Fibroblast of skin of right quadriceps (primary cell): ENCODE data around the gene KCNQ1.

Experiments used
- DNase-seq: peaks from one replicate; pipeline ENCODE4 v3.0.0-alpha.2; 2013

KCNQ1 gene

DNA sequence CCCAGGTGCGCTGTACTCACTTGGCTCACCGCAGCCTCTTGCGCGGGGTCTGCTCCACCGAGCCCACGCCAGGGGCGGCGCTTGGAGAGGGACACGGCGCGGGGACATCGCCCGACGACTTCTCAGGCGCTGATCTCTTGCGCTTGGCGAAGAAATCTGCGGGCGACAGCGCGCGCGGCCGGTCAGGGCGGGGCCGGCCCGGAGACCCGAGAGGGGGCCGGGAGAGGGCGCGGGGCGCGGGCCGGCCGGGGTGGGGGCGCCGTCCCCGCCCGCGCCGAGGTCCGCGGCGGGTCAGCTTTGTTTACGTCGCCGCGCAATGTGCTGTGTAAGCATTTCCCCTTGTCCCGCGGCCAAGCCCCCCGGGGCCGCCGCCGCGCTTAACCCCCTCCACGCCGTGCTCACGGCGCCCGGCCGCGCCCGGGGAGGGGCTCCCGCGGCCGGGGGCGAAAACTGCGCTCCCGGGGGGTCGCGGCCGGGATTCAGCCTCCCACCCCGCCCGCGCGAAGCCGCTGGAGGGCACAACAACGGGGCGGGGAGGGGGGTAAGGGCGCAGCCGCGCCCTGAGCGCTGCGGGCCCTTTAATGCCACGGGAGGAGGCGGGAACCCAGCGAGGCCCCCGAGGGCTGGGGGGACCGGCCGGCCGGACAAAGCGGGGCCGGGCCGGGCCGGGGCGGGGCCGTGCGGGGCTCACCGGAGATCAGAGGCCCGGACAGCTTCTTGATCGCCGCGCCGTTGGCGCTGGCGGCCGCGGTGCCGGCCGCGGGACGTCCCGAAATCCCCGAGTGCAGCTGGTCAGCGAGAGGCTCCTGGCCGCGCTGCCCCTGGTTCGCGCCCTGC is 439.4 kb downstream of the KCNQ1 start:
- DNase-seq: no peak

DNA sequence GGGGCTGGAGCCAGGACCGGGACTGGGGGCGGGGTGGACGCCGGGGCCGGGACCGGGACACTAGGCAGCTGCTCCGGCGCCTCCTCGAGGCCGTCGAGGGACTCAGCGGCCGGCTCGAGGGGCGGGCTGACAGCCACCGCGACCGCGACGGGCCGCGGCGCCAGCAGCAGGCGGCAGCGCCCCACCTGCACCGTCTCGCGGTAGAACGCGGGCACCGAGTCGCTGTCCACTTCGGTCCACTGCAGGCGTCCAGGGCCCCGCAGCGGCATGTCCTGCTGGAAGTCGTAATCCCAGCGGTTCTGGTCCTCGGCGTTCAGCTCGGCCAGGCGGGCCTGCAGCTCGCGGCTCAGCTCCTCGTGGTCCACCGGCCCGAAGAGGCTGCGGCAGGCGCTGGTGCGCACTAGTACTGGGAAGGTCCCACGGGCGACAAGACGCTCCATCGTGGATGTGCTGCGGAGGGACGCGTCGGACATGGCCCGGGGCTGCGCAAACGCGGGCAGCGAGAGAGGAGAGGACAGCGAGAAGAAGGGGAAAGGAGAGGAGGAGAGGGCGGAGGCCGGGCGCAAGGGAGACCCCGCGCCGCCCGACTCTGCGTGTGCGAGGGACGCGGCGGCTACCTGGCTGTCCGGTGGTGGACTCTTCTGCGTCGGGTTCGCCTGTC is 440.3 kb downstream of the KCNQ1 start:
- DNase-seq: peak; percentile 56

DNA sequence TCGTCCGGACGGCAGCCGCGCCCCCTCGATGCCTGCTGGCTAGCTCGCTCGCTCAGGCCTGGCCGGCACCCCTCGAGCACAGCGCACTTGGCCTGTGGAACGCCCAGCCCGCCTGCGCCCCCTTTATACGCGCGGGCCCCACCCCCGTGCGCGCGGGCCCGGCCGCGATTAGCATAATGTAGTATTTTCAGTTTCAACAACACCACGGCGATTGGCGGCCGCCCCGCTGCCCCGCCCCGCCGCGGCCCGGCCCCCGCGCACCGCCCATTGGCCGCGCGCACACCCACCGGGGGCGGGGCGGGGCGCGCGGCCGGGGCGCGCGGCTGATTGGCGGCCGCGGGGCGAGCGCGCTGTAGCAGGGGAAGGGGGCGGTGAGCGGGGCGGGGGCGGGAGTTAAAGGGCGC is 440.9 kb downstream of the KCNQ1 start, which contains the start of gene CDKN1C:
Gene CDKN1C (minus strand): TSS at position 98 of the 404 bp plus-strand sequence. CDS start 319 bp downstream, outside the sequence.
- peak; percentile 86 for DNase-seq

DNA sequence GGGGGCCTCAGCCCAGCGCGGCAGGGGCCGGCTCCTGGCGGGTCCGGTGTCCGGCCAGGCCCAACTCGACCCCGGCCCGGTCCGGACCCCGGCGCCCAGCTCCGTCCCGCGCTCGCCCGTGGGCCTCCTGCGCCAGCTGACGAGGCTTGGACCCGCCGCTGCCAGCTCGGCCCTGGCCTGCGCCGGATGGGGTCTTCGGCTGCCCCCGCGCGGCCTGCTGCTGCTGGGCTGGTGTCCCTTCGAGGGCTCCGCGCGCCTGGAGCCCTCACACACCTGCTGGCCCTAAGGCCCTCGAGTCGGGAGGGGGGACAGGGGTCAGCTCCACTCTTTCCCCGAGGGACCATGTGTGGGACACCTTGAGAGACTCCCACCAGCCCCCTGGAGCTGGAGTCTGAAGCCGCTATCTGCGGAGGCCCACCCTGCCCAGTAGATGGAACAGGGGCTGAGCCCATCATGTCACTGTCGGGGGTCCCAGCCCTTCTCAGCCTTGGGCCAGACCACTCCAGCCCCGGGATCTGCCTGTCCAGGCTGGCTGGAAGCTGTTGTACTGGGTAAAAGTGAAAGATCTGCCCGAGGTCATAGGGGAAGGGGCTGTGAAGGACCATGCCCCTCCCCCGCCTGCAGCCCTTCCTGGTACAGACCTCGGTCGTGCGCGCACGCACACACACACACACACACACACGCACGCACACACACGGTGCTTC is 441.5 kb downstream of the KCNQ1 start:
- DNase-seq: peak; percentile 42

DNA sequence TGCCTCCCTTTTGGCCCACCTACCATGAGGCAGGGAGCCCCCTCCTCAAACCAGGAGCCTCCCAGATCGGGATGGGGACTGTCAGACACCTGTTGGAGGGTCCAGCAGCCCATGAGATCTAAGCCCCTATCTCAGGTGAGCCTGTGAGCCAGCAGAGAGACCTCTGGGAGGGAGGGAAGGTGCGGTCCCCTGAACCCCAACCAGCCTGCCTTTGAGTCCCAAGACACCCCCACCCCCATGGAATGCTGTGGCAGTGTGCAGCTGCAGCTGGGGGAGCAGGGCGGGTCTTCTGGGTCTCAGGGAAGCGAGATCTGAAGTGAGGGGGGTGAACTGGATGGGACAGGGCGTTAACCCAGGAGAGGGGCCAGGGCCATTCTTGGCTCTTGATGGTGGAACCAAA is 442.1 kb downstream of the KCNQ1 start:
- DNase-seq: no peak

DNA sequence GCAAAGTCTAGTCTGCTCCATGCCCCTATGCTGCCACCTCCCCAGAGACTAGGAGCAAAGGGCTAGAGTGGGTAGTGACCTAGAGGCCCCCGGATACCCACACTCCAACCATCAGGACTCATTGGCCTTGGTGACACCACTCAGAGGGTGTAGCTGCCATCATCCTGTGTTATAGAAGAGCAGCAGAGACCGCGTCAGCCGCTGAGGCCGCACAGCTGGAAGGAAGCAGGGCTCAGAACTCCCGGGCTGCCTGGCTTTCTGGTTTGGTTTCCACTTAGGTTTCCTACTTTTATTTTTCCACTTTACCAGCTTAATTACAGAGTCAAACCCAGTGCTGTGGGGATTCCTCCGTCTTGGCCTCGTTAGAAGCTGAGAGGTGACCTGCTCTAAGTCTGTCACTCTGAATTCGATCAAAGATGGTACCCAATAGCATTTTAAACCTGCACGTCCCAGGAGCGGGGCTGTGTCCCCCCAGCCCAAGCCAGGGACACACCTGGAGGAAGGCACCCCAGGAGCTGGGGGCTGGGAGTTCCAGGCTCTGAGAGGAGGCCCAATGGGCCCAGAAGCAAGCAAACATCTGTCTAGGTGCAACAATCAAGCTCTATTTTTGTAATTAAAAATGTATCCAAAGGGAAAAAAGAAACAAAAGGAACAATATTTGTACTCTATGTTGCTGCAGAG is 442.8 kb downstream of the KCNQ1 start:
- DNase-seq: no peak

DNA sequence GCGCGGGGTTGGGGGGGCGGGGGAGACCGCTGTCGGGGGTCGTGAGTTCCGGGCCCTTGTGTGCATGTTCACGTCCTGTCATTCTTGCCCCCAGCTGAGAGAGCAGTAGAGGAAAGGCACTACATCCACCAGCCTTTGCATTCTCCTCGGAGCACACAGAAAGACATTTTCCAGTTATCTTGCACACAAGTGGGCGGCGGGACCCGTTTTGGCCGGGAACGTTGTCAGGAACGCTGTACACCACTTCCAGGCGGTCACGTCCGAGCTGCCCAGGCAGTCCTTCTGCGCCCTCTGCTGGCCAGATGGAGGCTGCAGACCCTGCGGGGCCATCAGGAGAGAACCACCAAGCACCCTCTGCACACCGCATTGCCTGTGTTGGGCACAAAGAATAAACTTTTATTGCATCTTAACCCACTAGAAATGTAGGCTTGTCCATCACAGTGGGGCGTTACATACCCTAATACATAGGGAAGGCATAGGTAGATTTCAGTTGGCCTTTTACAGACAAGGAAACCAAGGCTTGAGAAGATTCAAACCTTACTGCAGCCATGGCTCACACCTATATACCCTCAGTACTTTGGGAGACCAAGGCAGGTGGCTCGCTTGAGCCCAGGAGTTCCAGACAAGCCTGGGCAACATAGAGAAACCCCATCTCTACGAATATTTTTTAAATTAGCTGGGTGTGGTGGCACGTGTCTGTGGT is 443.6 kb downstream of the KCNQ1 start:
- DNase-seq: peak; percentile 79

DNA sequence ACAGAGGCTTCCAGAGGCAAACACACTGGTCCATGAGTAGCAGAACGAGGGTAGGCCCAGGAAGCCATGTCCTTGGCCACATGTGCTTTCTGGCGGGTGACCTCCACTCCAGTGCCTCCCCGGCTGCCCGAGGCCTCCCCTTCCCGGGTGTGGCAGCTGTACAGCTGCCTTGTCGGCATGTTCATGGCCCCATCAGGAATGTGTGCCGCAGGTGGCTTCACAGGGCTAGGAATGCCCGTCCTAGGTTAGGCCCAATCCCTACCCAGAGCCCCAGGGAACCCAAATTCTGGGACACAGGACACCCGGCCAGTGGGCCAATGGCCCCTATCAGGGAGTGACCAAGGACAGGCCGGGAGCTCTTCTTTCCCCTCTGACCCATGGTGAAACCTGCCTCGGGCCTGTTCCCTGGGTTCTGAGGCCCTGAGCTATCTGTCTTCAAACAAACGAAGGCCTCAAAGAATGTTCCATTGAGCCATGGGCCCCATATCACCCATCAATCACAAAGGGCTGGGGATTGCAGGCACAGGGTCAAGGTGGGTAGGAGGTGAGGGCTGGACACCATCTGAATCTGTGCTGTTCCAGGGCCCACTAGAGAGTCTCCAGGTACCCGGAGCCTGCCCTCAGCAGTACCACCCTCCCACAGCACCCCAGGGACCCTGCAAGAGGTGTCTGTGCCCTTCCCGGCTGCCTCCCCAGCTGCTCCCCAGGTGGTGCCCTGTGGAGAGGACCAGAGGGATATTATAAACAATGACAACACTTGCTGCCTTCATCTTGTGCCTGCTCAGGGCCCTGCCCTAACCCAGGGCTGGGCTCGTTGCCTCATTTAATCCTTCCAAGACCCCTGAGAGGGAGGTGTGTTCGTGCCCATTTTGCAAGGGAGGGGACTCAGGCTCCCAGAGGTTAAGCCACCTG is 444.8 kb downstream of the KCNQ1 start:
- no peak for DNase-seq

DNA sequence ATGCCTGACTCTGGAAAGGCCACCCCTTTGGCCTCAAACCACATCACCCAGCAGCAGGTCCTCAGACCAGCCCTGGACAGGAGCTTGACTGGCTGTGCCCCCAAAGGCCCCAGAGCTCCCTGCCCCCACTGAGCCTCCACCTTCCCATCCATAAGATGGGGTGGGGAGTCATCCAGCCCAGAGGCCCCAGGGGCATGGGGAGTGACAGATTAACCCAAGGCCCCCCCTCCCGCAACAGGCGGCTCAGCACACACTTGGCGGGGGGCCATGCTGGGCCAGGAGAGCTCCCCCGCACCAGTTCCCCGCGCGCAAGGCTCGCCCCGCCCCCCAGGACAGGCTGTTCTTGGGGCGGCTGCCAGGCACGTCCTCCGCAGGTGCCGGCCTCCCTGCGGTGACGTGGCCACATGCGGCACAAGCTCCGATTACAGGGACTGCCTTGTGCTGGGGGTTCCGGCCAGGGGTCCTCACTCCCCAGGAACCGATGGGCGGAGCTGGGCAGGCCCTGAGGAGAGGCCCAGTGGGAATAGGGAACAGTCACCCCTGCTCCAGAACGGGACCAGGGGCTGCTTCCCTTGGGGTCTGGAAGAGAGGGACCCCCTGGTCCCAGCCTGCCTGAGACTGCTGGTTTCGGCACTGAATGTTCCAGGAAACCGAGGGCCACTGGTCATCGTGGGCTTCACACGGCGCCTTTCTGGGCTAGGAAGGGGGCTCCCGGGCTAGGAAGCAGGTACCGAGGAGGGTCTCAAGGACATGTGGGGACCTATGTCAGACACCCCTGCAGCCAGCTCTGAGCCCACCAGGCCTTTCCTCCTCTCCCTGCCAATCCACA is 445.9 kb downstream of the KCNQ1 start:
- peak; percentile 44 for DNase-seq

DNA sequence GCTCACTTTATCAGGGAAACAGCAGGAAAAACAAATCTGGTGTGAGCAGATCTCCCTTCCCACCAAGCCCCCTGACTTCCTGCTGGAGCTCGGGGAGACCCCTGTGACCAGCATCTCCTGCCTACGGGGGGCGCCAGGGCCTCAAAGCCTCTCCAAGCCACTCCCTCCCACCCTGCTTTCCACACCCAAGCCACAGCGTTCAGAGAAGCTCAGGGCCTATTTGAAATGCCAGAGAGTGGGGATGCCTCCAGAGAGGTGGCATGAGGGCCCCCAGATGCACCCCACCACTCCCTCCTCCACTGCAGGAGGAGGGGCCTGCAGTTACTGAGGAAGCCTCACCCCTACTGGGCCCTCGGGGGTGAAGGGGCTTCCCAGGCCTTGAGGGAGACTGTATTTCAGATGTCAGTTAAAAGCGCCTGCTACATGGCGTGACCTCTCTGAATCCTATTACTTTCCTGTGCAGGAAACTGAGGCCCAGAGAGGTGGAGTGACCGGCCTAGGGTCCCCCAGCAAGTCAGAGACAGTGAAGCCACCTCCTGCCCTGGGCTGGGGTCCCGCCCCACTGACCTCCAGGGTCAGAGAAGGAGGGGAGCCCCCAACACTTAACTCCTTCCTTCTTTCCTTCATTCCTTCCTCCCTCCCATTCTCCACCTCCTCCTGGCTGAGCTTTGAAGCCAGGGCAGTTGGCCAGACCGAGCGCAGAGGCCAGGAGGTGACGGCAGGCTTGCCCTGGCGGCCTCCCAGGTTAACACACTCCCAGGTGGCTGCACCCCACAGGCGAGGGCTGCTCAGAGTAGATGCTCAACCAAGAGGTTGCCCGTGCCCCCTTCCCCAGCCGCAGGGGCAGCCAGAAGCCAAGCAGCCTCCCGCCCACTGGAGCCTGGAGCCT is 446.8 kb downstream of the KCNQ1 start:
- peak; percentile 56 for DNase-seq

DNA sequence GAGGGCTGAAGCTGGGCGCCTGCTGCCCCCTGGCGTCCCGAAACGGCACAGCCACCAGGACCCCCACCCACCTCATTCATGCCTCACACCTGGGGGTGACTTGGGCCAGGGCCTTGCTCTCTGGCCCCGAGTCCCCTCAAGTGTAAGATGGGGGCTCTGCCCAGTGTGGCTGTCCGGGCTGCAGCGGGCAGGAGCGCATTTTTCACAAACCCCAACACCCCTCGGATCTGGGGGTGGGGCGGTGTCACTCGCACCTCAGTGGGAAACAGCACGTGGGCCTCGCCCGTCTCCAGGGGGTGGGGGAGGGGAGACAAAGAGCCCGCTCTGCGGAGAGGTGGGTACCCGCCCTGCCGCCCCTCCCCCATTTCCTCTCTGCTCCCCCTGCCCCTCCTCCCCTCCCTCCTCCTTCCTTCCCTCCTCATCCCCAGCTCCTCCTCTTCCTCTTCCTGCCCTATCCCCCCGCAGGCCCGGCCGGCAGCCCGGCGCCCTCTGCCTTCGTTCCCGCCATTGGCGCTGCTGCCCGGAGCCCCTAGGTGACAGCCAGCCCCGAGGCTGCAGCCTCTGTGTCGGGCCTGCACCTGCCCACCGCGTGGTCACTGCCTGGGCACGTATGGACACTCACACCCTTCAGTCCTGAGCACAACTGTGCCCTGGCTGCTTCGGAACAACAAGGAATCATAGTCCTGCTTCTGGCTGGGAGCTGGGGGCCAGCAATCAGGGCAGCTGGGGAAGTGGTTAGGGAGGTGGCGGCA is 447.6 kb downstream of the KCNQ1 start:
- peak; percentile 71 for DNase-seq

DNA sequence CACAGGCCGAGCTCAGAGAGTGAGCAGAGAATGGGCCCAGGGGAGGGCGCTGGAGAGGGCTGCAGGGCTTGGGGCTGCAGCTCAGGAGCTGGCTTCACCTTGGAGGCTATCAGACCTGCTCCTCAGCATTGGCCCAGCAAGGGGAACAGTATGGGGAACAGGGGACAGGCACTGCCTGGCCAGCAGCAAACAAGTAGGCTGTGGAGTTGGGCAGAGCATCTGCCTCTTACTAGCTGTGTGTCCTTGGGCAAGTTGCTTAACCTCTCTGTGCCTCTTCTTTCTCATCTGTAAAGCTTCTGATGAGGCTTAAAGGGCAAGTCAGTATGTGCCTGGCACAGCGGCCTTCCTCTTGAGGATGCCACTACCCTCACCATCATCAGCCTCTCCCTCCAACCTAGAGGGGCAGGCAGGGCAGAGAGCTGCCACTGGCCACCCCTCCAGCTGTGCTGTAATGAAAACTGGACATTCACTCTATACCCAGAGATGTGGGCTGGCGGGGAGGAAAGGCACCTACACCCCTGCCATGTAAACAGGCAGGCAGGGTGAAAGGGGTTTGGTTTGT is 448.2 kb downstream of the KCNQ1 start:
- no peak for DNase-seq

DNA sequence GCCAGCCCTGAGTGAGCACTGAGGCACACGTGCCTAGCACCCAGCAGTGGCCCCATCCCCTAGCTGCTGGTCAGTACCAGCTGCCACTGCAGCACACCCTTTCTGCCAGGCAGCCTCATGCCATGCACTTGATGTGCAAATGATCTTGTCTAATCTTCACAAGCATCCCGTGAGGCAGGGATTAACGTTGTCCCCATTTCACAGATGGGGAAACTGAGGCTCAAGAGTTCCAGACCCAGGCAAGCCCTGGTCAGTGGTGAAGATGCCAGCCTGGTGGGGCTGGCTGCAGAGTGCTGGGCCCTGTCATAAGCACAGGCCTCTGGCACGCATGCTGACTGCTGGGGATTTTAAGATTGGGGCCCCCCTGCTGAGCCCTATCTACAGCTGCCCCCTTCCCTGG is 449.1 kb downstream of the KCNQ1 start:
- no peak for DNase-seq

DNA sequence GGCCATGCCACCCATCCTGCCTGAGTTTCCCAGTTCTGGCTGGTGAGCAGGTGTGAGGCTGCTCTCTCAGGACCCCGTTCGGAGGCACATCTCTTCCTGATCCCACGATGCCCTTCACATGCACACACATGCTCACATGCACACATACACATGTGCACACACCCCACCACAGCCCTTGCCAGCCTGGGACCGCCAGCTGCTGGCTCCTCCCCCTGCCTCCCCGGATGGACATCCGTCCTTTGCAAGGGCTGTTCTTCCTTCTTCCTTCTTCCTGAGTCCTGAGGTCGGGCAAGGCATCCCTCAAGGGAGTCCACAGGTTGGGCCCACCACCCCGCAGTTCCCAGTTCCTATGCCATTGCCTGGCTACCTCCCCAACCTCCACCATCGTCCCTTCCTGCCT is 451.2 kb downstream of the KCNQ1 start:
- DNase-seq: no peak

DNA sequence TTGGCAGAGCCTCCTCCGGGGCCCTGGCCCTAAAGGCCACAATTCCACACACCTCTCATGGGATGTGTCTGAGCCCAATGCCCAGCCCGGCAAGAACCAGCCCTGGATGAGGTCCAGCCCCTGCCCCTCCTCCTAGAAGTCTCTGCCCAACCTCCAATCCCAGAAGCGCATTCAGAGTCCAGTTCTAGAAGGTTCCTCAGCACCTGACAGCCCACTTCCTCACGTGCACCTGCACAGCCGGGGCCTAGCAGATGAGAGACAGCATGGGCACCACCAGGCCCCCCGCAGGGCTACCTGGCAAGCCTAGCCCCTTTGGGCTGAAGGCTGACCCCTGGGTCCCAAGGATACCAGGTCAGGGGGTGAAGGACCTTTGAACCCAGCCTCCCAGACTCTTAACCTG is 452.2 kb downstream of the KCNQ1 start:
- no peak for DNase-seq

DNA sequence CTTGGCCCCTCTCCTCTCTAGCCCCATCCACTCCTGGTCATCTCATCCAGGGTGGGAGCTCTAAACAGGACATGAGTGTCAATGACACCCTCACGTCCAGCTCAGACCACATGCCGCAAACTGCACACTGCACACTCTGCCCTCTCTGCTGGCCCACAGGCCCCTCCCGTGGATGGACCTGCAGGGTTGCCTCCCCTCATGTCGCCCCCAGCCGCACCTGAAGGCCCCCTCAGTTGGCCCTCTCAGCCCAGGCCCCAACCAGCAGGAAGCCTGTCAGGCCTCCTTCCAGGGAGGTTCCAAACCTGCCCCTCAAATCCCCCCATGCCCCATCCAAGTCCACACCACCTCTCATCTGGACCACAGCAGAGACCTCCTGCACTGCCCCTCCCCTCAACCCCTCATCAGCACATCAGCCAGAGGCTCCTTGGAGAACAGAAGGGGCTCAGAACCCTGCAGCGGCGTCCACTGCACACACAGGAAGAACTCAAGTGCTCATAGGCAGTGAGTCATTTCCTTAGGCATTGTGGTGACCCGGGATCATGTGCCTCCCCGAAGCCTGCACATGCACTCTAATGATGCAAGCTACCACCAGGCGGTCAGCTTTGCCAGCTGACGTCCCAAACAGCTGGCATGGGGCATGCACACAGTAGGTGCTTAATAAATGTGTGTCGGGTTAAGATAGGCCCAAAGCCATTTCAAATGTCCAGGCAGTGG is 453.7 kb downstream of the KCNQ1 start:
- DNase-seq: peak; percentile 86
